GM12875 (cell line): ENCODE data around the gene NMNAT3.

Source experiments
- H3K4me3 ChIP-seq: one replicate; pipeline ENCODE4 v1.5.1; 2011; ENCODE audit warnings: low read depth, low read length, control low read depth
- CTCF ChIP-seq: IDR thresholded peaks from 2 replicates; pipeline ENCODE4 v1.5.1; 2011; ENCODE audit warnings: low read depth, mild to moderate bottlenecking, control low read depth, inconsistent platforms, low read length, moderate library complexity, borderline replicate concordance; ENCODE audit not compliant: insufficient read depth

The NMNAT3 gene

GRCh38 chr3:139668332-139668731 lies 9.4 kb downstream of the NMNAT3 start:
- no peak overlapping the region for H3K4me3 ChIP-seq
- no peak for TF ChIP-seq CTCF

GRCh38 chr3:139664958-139665357 lies 12.8 kb downstream of the NMNAT3 start:
- no peak for TF ChIP-seq CTCF

GRCh38 chr3:139660269-139660668 lies 17.5 kb downstream of the NMNAT3 start:
- no peak for TF ChIP-seq CTCF
- no peak overlapping the region for H3K4me3 ChIP-seq

More at GRCh38 chr3:139664958-139665357, 12.8 kb downstream of the NMNAT3 start:
- H3K4me3 ChIP-seq = no peak overlapping the region

- no peak overlapping the region for H3K4me3 ChIP-seq
- TF ChIP-seq CTCF = no peak
These were observed 18.3 kb downstream of the NMNAT3 start for GRCh38 chr3:139659511-139659910.

- TF ChIP-seq CTCF = no peak
- H3K4me3 ChIP-seq = no peak overlapping the region
These were observed 19.8 kb downstream of the NMNAT3 start for GRCh38 chr3:139657936-139658335.

GRCh38 chr3:139657434-139657833 lies 20.3 kb downstream of the NMNAT3 start:
- TF ChIP-seq CTCF = no peak
- no peak overlapping the region for H3K4me3 ChIP-seq

GRCh38 chr3:139655909-139656595 lies 21.7 kb downstream of the NMNAT3 start:
- no peak overlapping the region for H3K4me3 ChIP-seq
- TF ChIP-seq CTCF = no peak
